Subcutaneous adipose tissue (tissue), 4 donors: ENCODE measurements around the gene OR52M1. TPM values are rescaled to one million over a fixed set of nuclear protein-coding genes. Genes with fewer than 3 reads are reported as not detected.

Experiments used
- CTCF ChIP-seq: fragments of 450-650 bp; IDR thresholded peaks from one replicate; pipeline ENCODE4 v1.5.1; 2016; ENCODE audit warnings: low read depth, mild to moderate bottlenecking, control low read depth, antibody characterized with exemption, moderate library complexity
- total RNA-seq, 4 donors: library from RNA; depleted of rRNA; stranded (reverse); fragments of >200 nt; gene quantifications; one replicate each; pipeline ENCODE4 v1.1.0, GENCODE V29; 2016

OR52M1 gene
- total RNA-seq = not detected

DNA sequence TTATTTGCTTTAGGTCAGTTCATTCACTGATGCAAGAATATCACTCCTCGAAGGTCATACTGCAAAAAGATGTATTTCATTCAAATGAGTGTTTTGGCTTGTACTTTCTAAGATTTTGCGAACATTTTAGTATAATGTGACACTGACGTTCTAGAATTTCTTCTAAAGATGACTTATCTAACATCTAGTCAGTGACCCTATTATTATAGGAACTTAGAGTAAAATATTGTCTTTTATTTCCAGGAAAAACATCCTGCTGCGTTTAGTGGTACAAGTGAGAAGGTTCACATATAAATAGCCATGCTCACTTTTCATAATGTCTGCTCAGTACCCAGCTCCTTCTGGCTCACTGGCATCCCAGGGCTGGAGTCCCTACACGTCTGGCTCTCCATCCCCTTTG, at the start of gene OR52M1:
Gene OR52M1 (plus strand): TSS at position 301 of the 400 bp plus-strand sequence. CDS start 0 bp downstream, at position 301.
- no peak for TF ChIP-seq CTCF

DNA sequence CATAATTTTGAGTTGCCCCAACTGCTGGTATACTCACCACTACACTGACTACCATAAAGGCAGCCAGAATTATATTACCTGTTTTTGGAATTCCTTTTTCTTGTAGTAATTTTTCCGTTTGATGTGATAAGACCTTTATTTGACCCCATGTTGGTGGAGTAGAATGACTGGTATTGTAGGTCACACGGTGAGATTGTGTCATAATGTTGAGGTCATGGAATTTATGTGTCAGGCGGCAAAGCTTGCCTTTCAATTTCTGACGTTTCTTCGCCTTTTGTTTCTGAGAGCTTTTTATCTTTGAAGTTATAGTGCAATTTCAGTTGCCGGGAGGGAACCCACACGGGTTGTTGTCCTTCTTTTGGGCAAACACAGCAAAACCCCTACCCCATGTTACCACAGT, 49.5 kb upstream of the OR52M1 start:
- TF ChIP-seq CTCF = no peak

DNA sequence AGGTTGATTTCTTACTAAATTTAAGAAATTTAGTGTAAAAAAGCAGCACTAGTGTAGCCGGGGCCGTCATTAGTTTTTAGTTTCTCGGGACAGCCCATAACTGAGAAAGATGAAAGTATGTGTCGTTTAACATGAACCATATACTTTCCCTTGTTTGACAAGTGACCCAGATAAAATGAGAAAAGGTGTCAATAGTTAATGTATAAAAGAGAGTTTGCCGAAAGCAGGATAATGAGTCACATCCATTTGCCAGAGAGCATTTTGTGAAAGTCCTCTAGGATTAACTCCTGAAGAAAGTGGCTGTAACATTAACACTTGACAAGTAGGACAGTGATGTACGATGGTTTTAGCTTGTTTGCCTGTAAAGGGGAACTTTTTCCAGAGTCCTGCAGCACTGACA, 49.0 kb upstream of the OR52M1 start:
- TF ChIP-seq CTCF = no peak

- no peak for TF ChIP-seq CTCF
Observed at GRCh38 chr11:4496557-4497248, 48.3 kb upstream of the OR52M1 start.

DNA sequence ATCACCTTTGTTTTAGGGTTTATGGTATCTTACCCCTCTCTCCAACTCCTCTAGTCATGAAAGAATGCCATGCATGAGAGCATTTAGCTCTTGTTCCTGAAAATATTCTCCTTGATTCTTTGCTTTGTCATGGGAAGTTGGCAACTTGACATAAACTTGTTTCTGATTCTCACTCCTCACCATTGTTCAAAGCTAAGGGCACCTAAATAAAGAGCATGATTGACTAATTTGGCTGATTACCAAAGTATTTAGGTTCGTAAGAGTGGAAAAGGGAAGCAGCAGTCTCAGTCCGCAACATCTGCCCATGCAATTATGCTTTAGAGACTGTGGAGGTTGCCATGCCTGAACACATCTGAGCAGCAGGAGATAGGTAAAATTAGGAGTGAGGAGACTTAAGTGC, 36.1 kb upstream of the OR52M1 start:
- TF ChIP-seq CTCF = no peak

DNA sequence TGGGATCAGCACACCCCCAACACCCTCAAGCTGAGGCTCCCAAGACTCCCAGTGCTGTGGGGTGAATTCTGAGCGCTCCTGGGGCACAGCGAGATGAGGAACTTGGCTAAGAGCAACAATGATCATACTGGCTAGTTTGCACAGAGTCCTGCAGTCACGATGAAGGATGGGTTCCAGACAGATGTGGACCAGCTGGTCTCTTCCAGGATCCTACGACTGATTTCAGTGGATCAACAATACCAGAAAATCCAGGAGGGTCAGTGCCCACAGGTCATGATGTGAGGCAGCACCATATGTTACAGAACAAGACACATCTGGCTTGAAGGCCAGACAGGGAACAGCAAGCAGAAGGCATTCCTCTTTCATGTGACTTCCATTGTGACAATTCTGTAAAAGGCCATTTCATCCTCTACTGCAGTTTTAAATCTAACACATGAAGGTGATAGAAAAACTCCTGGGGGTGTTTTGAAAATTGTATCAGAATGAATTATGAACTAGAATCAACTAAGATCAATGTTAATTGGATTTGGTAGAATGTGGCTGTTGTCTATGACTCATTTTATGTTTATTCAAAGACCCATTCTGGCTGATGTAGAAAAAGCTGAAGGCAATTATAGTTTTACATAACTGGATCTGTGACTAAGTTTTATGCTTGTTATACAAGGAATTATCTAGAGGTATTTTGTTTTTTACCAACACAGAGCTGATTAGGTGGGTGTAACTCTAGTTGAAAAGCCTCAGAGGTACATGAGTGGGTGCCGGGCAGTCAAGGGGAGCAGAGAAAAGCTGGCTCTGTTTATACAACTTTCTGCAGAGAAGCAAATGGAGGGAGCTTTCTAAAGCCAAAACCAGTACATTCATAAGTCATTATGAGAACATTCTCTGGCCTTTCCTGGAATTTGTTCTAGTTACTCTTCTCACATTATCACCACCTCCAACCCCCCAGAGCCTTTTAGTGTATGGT, 33.4 kb upstream of the OR52M1 start:
- no peak for TF ChIP-seq CTCF

GRCh38 chr11:4514196-4514595, 30.8 kb upstream of the OR52M1 start:
- TF ChIP-seq CTCF = no peak
